T-helper 1 cell (primary cell): Measurements from ENCODE around the gene DEXI.
"Not testable (repeated sequence)": the region's sequence is repeated elsewhere in the genome, so short reads cannot be mapped to it uniquely, and the experiment has no call there.

Experiments
- DNase-seq, 5 donors: peaks; one replicate each; pipeline ENCODE4 v3.0.0-alpha.2; 2012 to 2020

DEXI gene

DNA sequence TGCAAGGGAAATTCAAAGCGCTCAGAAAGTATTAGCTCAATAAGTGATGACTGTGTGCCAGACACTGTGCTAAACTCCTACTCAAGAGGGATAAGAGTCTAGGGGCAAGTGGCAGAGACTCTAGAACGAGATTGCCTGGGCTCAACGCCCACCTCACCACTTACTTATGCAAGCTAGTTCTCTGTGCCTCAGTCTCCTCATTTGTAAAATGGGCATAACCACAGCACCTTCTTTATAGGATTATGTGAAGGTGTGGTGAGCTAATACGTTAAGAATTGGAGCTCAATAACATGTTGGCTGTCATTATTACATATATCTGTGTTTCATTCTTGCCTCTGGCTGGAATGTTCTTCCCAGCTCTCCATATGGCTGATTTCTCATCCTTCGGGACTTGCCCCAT, 15.4 kb downstream of the DEXI start:
- DNase-seq = no peak

DNA sequence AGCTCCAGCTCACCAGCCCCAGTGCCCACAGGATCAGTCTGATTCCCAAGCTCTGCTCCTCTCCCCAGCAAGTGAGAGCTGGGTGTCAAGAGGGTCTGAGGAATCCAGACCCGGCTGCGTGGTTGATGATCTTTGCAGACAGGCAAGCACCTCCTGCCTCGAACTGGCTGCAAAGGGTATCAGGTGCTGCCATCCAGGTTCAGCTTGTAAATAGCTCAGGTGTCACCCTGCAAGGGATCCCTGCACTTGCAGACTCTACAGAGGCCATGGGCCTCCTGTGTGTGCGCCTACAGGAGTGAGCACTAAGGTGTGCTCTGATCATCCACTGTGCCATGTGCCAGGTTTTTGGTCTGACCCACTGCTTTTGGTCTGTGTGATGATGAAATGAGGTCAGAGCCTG, 16.2 kb downstream of the DEXI start:
- no peak for DNase-seq

DNA sequence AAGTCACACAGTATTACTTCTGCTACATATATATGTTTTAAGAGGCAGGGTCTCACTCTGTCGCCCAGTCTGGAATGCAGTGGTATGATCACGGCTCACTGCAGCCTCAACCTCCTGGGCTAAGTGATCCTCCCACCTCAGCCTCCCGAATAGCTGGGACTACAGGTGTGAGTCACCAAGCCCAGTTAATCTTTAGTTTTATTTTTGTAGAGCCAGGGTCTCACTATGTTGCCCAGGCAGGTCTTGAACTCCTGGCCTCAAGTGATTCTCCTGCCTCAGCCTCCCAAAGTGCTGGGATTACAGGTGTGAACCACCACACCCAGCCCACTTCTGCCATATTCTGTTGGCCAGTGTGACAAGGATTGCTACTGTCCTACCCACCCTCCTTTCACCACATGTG, 17.0 kb downstream of the DEXI start:
- DNase-seq = not testable (repeated sequence)

DNA sequence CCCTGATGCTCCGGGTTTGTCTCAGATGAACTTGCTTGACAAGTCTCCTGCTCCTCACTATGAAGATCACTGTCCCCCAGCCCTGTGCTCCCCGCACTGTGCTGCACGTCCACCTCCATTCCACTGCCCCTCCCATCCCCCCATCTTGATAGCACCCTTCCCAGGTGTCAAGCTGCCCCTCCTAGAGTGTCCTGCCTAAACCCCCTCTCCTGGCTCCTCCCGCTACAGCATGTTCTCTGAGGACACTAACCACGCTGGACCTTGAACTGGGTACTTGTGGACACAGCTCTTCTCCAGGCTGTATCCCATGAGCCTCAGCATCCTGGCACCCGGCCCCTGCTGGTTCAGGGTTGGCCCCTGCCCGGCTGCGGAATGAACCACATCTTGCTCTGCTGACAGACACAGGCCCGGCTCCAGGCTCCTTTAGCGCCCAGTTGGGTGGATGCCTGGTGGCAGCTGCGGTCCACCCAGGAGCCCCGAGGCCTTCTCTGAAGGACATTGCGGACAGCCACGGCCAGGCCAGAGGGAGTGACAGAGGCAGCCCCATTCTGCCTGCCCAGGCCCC, 18.5 kb downstream of the DEXI start:
- DNase-seq = no peak

- no peak for DNase-seq
Measured at GRCh38 chr16:10923146-10923649, 19.1 kb downstream of the DEXI start.

DNA sequence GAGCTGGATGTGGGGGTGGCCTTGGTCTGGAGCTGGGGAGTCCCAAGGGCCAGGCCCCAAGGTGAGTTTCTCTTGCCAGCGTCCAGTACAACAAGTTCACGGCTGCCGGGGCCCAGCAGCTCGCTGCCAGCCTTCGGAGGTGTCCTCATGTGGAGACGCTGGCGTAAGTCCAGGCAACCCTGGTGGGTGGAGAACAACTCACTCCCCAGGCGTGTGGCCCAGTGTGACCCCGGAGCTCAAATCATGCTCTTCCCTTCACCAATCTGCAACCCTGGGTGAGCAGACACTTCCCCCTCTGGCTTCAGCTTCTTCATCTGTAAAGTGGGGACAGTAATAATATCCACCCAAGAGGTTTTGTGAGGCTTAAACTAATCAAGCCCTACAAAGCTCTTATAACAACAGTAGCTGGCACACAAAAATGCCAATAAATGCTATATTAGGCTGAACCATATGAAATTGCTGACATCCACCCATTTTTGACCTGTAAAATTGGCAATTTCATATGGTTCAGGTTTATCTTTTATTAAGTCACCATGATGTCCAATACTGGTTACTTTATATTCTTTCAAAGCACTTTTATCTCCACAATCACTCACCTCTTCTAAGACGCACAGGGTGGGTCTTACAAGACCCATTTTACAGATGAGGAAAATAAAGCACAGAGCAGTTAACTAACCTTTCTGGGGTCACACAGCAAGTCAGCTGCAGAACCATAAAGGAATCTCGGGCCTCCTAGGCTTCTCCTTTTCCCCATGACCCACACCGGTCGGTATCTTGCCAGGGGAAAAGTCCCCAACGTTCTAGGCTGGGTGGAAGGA, 19.7 kb downstream of the DEXI start:
- DNase-seq = no peak

DNA sequence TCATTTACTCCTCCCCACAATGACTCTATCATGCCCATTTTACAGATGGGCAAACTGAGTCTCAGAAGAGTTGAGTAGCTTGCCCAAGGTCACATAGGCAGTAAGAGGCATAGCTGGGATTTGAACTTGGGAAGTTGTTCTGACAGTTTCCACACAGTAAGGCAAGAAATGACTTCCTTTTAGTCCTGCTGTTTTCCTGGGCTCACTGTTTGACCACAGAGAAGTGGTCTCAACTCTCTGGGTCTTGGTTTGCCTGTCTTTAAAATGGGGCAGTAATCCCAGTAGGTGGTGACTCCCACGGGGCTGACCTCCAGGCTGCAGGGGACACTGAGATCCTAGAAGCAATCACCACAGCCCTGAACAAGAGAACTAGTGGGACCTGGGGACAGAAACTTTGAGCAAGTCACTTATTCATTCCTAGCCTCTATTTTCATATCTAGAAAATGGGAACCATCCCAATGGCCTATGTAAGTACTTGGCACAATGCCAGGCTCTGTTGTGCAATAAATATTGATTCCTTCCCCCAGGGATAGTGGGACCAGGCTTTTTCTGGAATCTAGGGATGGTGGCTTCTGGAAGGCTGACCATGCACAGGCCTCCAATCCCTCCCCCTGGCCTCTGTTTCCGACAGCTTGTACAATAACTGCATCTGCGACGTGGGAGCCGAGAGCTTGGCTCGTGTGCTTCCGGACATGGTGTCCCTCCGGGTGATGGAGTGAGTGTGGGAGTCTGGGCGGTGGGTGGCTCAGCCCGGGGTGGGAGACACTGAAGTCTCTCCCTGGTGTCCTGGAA, 20.5 kb downstream of the DEXI start:
- no peak for DNase-seq

GRCh38 chr16:10920726-10921427, 21.4 kb downstream of the DEXI start:
- no peak for DNase-seq

DNA sequence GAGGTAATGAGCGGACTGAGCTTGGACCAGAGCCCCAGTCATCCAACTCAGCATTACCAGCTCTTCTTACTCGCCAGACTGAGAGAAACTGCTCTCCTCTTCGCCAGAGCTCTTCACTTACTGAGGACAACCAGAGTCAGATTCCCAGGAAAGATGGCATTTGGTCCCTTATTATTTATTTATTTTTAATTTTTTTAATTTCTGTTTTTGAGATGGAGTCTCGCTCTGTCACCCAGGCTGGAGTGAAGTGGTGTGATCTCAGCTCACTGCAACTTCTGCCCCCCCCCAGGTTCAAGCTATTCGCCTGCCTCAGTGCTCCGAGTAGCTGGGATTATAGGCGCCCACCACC, 23.3 kb downstream of the DEXI start:
- DNase-seq = no peak

DNA sequence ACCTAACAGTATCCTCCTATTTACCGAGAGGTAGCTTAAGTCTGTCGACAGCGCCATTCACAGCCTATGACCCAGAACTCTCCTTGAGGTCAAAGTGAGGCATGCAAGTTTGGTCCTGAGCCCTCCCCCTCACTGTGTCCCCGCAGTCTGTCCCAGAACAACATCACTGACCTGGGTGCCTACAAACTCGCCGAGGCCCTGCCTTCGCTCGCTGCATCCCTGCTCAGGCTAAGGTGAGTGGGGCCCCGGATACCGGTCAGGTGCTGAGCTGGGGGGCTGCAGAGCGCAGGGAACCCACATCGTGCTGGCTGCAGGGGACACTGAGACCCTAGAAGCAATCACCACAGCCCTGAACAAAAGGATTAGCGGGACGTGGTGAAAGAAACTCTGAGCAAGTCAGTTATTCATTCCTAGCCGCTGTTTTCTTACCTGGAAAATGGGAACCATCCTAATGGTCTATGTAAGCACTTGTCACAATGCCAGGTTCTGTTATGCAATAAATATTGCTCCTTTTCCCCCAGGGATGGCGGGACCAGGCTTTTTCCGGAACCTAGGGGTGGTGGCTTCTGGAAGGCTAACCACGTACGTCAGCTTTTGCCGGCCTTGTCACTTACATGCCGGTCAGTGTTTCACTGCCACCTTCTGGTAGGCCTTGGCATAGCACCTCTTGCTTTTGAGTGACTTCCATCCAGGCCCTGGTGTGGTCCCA, 23.8 kb downstream of the DEXI start:
- peak; percentile 42 to 81 (median 52) for DNase-seq

DNA sequence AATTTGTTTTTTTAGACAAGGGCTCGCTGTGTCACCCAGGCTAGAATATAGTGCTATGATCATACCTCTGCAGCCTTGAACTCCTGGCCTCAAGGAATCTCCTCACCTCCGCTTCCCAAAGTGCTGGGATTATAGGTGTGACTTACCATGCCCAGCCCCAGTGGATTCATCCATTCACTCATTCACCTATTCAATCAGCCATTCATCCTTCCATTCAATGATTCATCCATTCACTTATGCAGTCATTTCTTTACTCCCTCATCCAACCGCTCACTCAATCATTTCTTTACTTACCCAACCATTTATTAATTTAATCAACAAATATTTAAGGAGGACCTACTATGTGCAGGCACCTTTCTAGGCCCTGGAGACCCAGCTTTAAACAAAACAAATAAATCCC, 25.7 kb downstream of the DEXI start:
- DNase-seq = no peak

DNA sequence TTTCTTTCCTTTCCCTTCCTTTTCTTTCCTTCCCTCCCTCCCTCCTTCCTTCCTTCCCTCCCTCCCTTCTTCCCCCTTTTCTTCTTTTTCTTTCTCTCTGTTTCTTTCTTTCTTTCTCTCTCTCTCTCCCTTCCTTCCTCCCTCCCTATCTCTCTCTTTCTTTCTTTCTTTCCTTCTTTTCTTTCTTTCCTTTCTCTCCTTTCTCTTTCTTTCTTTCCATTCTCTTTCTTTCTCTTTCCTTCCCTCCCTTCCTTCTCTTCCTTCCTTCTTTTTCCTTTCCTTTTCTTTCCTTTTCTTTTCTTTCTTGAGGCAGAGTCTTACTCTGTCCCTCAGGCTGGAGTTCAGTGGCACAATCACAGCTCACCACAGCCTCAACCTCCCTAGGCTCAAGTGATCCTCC, 31.0 kb downstream of the DEXI start:
- DNase-seq = no peak

DNA sequence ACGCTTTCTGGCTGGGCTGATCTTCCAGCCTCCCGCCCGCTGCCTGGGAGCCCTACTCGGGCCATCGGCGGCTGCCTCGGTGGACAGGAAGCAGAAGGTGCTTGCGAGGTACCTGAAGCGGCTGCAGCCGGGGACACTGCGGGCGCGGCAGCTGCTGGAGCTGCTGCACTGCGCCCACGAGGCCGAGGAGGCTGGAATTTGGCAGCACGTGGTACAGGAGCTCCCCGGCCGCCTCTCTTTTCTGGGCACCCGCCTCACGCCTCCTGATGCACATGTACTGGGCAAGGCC, 34.6 kb downstream of the DEXI start:
- DNase-seq = no peak

DNA sequence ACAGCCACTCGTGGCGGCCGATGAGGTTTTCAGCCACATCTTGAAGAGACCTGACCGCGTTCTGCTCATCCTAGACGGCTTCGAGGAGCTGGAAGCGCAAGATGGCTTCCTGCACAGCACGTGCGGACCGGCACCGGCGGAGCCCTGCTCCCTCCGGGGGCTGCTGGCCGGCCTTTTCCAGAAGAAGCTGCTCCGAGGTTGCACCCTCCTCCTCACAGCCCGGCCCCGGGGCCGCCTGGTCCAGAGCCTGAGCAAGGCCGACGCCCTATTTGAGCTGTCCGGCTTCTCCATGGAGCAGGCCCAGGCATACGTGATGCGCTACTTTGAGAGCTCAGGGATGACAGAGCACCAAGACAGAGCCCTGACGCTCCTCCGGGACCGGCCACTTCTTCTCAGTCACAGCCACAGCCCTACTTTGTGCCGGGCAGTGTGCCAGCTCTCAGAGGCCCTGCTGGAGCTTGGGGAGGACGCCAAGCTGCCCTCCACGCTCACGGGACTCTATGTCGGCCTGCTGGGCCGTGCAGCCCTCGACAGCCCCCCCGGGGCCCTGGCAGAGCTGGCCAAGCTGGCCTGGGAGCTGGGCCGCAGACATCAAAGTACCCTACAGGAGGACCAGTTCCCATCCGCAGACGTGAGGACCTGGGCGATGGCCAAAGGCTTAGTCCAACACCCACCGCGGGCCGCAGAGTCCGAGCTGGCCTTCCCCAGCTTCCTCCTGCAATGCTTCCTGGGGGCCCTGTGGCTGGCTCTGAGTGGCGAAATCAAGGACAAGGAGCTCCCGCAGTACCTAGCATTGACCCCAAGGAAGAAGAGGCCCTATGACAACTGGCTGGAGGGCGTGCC, 35.1 kb downstream of the DEXI start:
- no peak for DNase-seq

GRCh38 chr16:10906482-10906881, 35.8 kb downstream of the DEXI start:
- no peak for DNase-seq

DNA sequence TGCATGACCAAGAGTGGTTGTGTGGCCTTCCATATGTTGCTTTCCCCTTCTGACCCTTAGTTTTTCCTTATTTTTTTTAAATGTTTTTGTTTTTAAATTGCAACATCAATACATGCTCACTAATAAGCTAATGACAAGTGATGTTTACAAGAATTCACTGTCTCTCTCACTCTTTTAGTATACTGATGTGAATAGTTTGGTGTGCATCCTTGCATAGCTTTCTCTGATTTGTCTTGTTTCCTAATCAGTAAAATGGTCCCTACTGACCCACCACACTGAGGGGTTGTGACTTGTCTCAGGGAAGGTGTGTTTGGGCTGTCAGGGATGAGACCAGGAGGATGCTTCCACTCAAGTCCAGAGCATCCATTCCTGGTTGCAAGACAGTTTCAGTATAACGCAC, 39.3 kb downstream of the DEXI start:
- no peak for DNase-seq

DNA sequence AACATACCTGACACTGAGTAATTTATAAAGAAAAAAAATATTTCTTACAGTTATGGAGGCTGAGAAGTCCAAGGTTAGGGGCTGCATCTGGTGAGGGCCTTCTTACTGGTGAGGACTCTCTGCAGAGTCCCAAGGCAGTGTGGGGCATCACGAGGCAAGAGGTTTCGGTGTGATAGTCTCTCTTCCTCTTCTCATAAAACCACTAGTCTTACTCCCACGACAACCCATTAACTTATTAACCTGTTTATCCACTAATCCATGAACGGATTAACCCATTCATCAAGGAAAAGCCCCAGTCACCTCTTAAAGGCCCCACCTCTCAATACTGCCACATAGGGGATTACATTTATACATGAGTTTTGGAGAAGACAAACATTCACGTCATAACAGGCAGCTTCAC, 45.1 kb downstream of the DEXI start:
- DNase-seq = no peak

DNA sequence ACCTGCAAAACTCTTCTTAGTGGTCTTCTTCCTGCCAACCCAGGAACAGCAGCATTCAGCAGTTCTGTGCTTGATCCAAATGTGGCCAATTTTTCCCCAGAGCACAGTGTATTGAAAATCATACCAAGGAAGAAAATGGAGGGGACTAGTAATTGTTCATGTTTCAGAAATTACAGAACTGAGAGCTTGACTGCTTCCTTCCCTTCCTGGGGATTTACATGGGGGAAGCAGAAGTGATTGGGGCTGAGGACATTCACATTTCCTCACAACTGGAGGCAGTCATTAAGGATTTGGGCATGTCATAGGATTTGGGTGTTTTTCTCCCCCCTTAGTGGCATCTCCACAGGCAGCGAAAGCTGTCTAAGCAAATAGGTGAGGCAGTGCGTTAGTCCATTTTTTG, 45.5 kb downstream of the DEXI start:
- no peak for DNase-seq

- DNase-seq = no peak
Measured at GRCh38 chr16:10896165-10896564, 46.1 kb downstream of the DEXI start.

DNA sequence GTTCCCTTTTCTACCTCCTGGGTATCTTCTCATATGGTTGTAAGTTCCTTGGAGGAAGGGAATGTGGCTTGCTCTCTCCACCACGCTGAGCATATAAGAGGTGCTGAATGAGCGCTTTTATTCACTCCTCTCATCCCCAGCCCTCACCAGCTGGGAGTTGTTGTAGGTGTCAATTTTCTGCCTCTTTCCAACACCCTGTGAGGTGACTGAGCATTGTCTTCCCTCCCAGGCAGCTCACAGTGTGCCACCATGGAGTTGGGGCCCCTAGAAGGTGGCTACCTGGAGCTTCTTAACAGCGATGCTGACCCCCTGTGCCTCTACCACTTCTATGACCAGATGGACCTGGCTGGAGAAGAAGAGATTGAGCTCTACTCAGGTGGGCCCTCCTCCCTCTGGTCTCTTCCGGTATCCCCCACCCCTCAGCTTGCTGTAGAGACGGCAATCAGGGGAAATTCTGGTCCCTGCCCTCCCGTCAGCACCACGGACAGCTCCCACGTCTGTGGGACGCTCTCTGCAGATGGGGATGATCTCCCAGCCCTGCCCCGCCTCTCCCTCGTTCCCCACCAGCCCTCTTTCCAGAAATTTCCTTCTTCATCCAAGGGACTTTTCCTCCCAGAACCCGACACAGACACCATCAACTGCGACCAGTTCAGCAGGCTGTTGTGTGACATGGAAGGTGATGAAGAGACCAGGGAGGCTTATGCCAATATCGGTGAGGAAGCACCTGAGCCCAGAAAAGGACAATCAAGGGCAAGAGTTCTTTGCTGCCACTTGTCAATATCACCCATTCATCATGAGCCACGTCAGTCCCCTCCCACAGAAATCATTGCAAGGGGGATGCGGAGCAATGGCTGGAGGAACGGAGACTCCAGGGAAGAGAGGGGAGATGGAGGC, 47.0 kb downstream of the DEXI start:
- DNase-seq = peak in 1 of 5 donors; percentile 25
